Natural killer cell (primary cell): ENCODE measurements around the gene CLNK. TPM values are rescaled to one million over a fixed set of nuclear protein-coding genes. Genes with fewer than 3 reads are reported as not detected.

ENCODE experiments used
- ATAC-seq, 3 donors: fragments of 150-1000 bp in 2 of 3; fragments of 200-7000 bp in 1 of 3; cut with Tn5 transposase; 1 replicate in 1 of 3; 2 replicates in 2 of 3; pipeline ENCODE4 v1.10.0; 2021; ENCODE audit warnings: mild to moderate bottlenecking in 2 of 3, moderate library complexity in 2 of 3
- DNase-seq, 2 donors: peaks; one replicate each; pipeline versions ENCODE4 v3.0.0 to v3.0.0-alpha.2; 2013 to 2021; ENCODE audit warnings: mixed read lengths in 1 of 2
- H3K27ac ChIP-seq: one replicate; pipeline ENCODE4 v1.5.1; 2013; ENCODE audit warnings: mild to moderate bottlenecking, low read length
- H3K27me3 ChIP-seq: one replicate; pipeline ENCODE4 v1.6.1; 2013; ENCODE audit warnings: low read length; ENCODE audit not compliant: control insufficient read depth, insufficient read depth
- H3K36me3 ChIP-seq: one replicate; pipeline ENCODE4 v1.6.1; 2013; ENCODE audit warnings: low read length; ENCODE audit not compliant: control insufficient read depth, insufficient read depth
- H3K4me1 ChIP-seq: one replicate; pipeline ENCODE4 v1.6.1; 2013; ENCODE audit warnings: low read length; ENCODE audit not compliant: control insufficient read depth, insufficient read depth
- H3K4me3 ChIP-seq: one replicate; pipeline ENCODE4 v1.5.1; 2013; ENCODE audit warnings: low read length
- H3K9me3 ChIP-seq: one replicate; pipeline ENCODE4 v1.6.1; 2013; ENCODE audit warnings: low read length; ENCODE audit not compliant: control insufficient read depth, insufficient read depth
- H3K27ac Mint-ChIP-seq, 2 donors: one replicate each; pipeline ENCODE4 v1.8.0; 2022; ENCODE audit warnings: mild to moderate bottlenecking in 2 of 2, mixed read lengths in 2 of 2, moderate library complexity in 1 of 2
- H3K27me3 Mint-ChIP-seq, 2 donors: one replicate each; pipeline ENCODE4 v1.8.0; 2022; ENCODE audit warnings: low read depth in 2 of 2, mixed read lengths in 2 of 2
- H3K36me3 Mint-ChIP-seq: one replicate; pipeline ENCODE4 v1.8.0; 2022; ENCODE audit warnings: mixed read lengths
- H3K4me1 Mint-ChIP-seq, 2 donors: one replicate each; pipeline ENCODE4 v1.8.0; 2022; ENCODE audit warnings: mixed read lengths in 2 of 2
- H3K4me3 Mint-ChIP-seq: one replicate; pipeline ENCODE4 v1.8.0; 2022; ENCODE audit warnings: mild to moderate bottlenecking, moderate library complexity, mixed read lengths
- H3K9me3 Mint-ChIP-seq, 2 donors: one replicate each; pipeline ENCODE4 v1.8.0; 2022; ENCODE audit warnings: mixed read lengths in 2 of 2
- CTCF ChIP-seq: fragments of 200-600 bp; IDR thresholded peaks from one replicate; pipeline ENCODE4 v1.8.0; 2022; ENCODE audit warnings: antibody characterized with exemption
- WGBS: methylation state at CpG from one replicate; pipeline ENCODE4 v1.1.7; 2013; ENCODE audit warnings: missing lambda C conversion rate; ENCODE audit not compliant: insufficient coverage; 5-methylcytosine and 5-hydroxymethylcytosine counted together
- intact Hi-C: fragments of 100-400 bp; cut with micrococcal nuclease; formaldehyde crosslinking; loops from one replicate; pipeline ENCODE4 v1.14.2; 2022
- total RNA-seq, 4 donors: library from RNA; stranded (reverse); fragments of 120-200 nt in 1 of 4; gene quantifications; one replicate each; pipeline versions ENCODE4 v1.2.3 to v1.2.4, GENCODE V29; 2013 to 2022

Gene CLNK
- total RNA-seq, 3 donors from 2014 or later (not counting 1 experiment from before 2014, with no cell fraction given), result 1.00 to 1.1 (median 1.0) TPM

- H3K9me3 Mint-ChIP-seq, result no peaks in the 10 kb centered on the region
- no peak overlapping the region for H3K27ac Mint-ChIP-seq
- H3K27ac ChIP-seq, result no peak overlapping the region
- no peaks in the 10 kb centered on the region for H3K36me3 ChIP-seq
- H3K27me3 Mint-ChIP-seq, result no peaks in the 10 kb centered on the region
- DNase-seq, result no peak
- peaks cover 14 to 15% of the 10 kb centered on the region in 2 donors for H3K4me1 Mint-ChIP-seq
- no peak overlapping the region for H3K4me3 ChIP-seq
- H3K36me3 Mint-ChIP-seq, result no peaks in the 10 kb centered on the region
- no peak for ATAC-seq
- no peak for TF ChIP-seq CTCF
- no peaks in the 10 kb centered on the region for H3K4me1 ChIP-seq
- intact Hi-C loops, result no loop called here
- H3K9me3 ChIP-seq, result no peaks in the 10 kb centered on the region
- H3K4me3 Mint-ChIP-seq, result no peak overlapping the region
- WGBS, result 83% methylated on average over 3 of the region's 3 CpGs
- no peaks in the 10 kb centered on the region for H3K27me3 ChIP-seq
Observed at GRCh38 chr4:10656420-10656819, 28.1 kb downstream of the CLNK start.

GRCh38 chr4:10655968-10656367, 28.6 kb downstream of the CLNK start:
- H3K4me3 ChIP-seq, result no peak overlapping the region
- no peak overlapping the region for H3K27ac ChIP-seq
- H3K4me1 ChIP-seq, result no peaks in the 10 kb centered on the region
- WGBS, result 86% methylated on average over 3 of the region's 6 CpGs
- Mint-ChIP-seq H3K4me3 (no peak overlapping the region), H3K4me1 (peaks cover 14 to 15% of the 10 kb centered on the region in 2 donors), H3K9me3 (no peaks in the 10 kb centered on the region), H3K27me3 (no peaks in the 10 kb centered on the region), H3K36me3 (no peaks in the 10 kb centered on the region), H3K27ac (no peak overlapping the region)
- no peaks in the 10 kb centered on the region for H3K9me3 ChIP-seq
- ATAC-seq, result no peak
- no peaks in the 10 kb centered on the region for H3K27me3 ChIP-seq
- intact Hi-C loops, result no loop called here
- no peak for DNase-seq
- no peaks in the 10 kb centered on the region for H3K36me3 ChIP-seq
- no peak for TF ChIP-seq CTCF

- Histone ChIP-seq H3K36me3 (no peaks in the 10 kb centered on the region), H3K9me3 (no peaks in the 10 kb centered on the region), H3K4me1 (no peaks in the 10 kb centered on the region), H3K4me3 (no peak overlapping the region), H3K27ac (no peak overlapping the region), H3K27me3 (no peaks in the 10 kb centered on the region)
- Mint-ChIP-seq H3K27me3 (no peaks in the 10 kb centered on the region), H3K4me3 (no peak overlapping the region), H3K4me1 (no peaks in the 10 kb centered on the region), H3K9me3 (no peaks in the 10 kb centered on the region), H3K27ac (no peak overlapping the region), H3K36me3 (no peaks in the 10 kb centered on the region)
- ATAC-seq (no peak), DNase-seq (no peak)
- TF ChIP-seq CTCF, result no peak
- intact Hi-C loops, result no loop called here
- WGBS, result 86% methylated on average over 2 of the region's 2 CpGs
Observed at GRCh38 chr4:10648479-10648878, 36.1 kb downstream of the CLNK start.

- H3K27ac Mint-ChIP-seq, result no peak overlapping the region
- Histone ChIP-seq H3K27ac (no peak overlapping the region), H3K36me3 (no peaks in the 10 kb centered on the region), H3K4me3 (no peak overlapping the region), H3K4me1 (no peaks in the 10 kb centered on the region), H3K9me3 (no peaks in the 10 kb centered on the region), H3K27me3 (no peaks in the 10 kb centered on the region)
- TF ChIP-seq CTCF, result no peak
- no peaks in the 10 kb centered on the region for H3K36me3 Mint-ChIP-seq
- H3K9me3 Mint-ChIP-seq, result no peaks in the 10 kb centered on the region
- H3K27me3 Mint-ChIP-seq, result no peaks in the 10 kb centered on the region
- no peak for DNase-seq
- ATAC-seq, result no peak
- no peak overlapping the region for H3K4me3 Mint-ChIP-seq
- H3K4me1 Mint-ChIP-seq, result no peaks in the 10 kb centered on the region
- 87% methylated on average over 2 of the region's 3 CpGs for WGBS
- intact Hi-C loops, result no loop called here
Observed at GRCh38 chr4:10647846-10648245, 36.7 kb downstream of the CLNK start.
